Measurements from ENCODE around the gene NLRP12. TPM values are rescaled to one million over a fixed set of nuclear protein-coding genes. Genes with fewer than 3 reads are reported as not detected.

NLRP12 gene
- total RNA-seq, 1 donor from 2014 or later, result not detected

GRCh38 chr19:53809518-53810186, 14.5 kb downstream of the NLRP12 start:
- TF ChIP-seq CTCF (IDR thresholded peaks at IDR 0.05) (peak; percentile 50), EZH2 (IDR thresholded peaks at IDR 0.05) (no peak)
- H3K27me3 Mint-ChIP-seq (ENCODE audit: insufficient read depth, low read depth), result peaks cover 8% of the 10 kb centered on the region
- H3K27ac Mint-ChIP-seq, result no peak overlapping the region
- H3K4me2 ChIP-seq, result no peak overlapping the region
- H2AFZ ChIP-seq (replicated peaks), result no peak overlapping the region
- H4K20me1 ChIP-seq (ENCODE audit: low read depth), result no peaks in the 10 kb centered on the region
- no peaks in the 10 kb centered on the region for H3K4me1 Mint-ChIP-seq
- no peak overlapping the region for H3K4me3 ChIP-seq
- H3K4me3 Mint-ChIP-seq, result no peak overlapping the region
- no peaks in the 10 kb centered on the region for H3K79me2 ChIP-seq (ENCODE audit: low read depth)
- no peak overlapping the region for H3K9ac ChIP-seq
- peak; percentile 50 for DNase-seq (ENCODE audit: low spot score)
- no peak overlapping the region for H3K27ac ChIP-seq
- no peaks in the 10 kb centered on the region for H3K36me3 Mint-ChIP-seq
- no peaks in the 10 kb centered on the region for H3K36me3 ChIP-seq
- H3K9me3 ChIP-seq (ENCODE audit: low read depth), result no peaks in the 10 kb centered on the region
- H3K9me3 Mint-ChIP-seq, result no peaks in the 10 kb centered on the region
- no peaks in the 10 kb centered on the region for H3K4me1 ChIP-seq
- no peaks in the 10 kb centered on the region for H3K27me3 ChIP-seq
- H3F3A ChIP-seq (ENCODE audit: low read depth), result peaks cover 6% of the 10 kb centered on the region

- TF ChIP-seq EZH2 (IDR thresholded peaks at IDR 0.05), result no peak
- peak; percentile 68 for TF ChIP-seq CTCF (IDR thresholded peaks at IDR 0.05)
Observed at GRCh38 chr19:53808710-53809125, 15.4 kb downstream of the NLRP12 start.

GRCh38 chr19:53801257-53801656, 22.9 kb downstream of the NLRP12 start:
- H4K20me1 ChIP-seq (ENCODE audit: low read depth), result no peaks in the 10 kb centered on the region
- H3F3A ChIP-seq (ENCODE audit: low read depth), result no peaks in the 10 kb centered on the region
- no peak overlapping the region for H3K4me2 ChIP-seq
- Mint-ChIP-seq H3K9me3 (no peaks in the 10 kb centered on the region), H3K27ac (no peak overlapping the region), H3K27me3 (ENCODE audit: insufficient read depth, low read depth) (peaks cover 3% of the 10 kb centered on the region), H3K4me3 (no peak overlapping the region), H3K4me1 (no peaks in the 10 kb centered on the region), H3K36me3 (no peaks in the 10 kb centered on the region)
- no peak overlapping the region for H3K9ac ChIP-seq
- DNase-seq (ENCODE audit: low spot score), result no peak
- no peaks in the 10 kb centered on the region for H3K36me3 ChIP-seq
- H3K27me3 ChIP-seq, result no peaks in the 10 kb centered on the region
- H3K27ac ChIP-seq, result no peak overlapping the region
- no peaks in the 10 kb centered on the region for H3K79me2 ChIP-seq (ENCODE audit: low read depth)
- TF ChIP-seq EZH2 (IDR thresholded peaks at IDR 0.05) (no peak), EZH2phosphoT487 (IDR thresholded peaks at IDR 0.05) (no peak), CTCF (IDR thresholded peaks at IDR 0.05) (no peak)
- no peaks in the 10 kb centered on the region for H3K9me3 ChIP-seq (ENCODE audit: low read depth)
- H3K4me3 ChIP-seq, result no peak overlapping the region
- no peaks in the 10 kb centered on the region for H3K4me1 ChIP-seq
- H2AFZ ChIP-seq (replicated peaks), result no peak overlapping the region

More at GRCh38 chr19:53808710-53809125, 15.4 kb downstream of the NLRP12 start:
- H3K27me3 ChIP-seq, result no peaks in the 10 kb centered on the region
- H3K27ac ChIP-seq, result no peak overlapping the region
- H3K36me3 ChIP-seq, result no peaks in the 10 kb centered on the region
- Mint-ChIP-seq H3K27me3 (ENCODE audit: insufficient read depth, low read depth) (peaks cover 8% of the 10 kb centered on the region), H3K27ac (no peak overlapping the region), H3K4me1 (no peaks in the 10 kb centered on the region), H3K4me3 (no peak overlapping the region), H3K9me3 (no peaks in the 10 kb centered on the region), H3K36me3 (no peaks in the 10 kb centered on the region)
- H3K9ac ChIP-seq, result no peak overlapping the region
- H3K79me2 ChIP-seq (ENCODE audit: low read depth), result no peaks in the 10 kb centered on the region
- H3K4me1 ChIP-seq, result no peaks in the 10 kb centered on the region
- H3F3A ChIP-seq (ENCODE audit: low read depth), result peaks cover 6% of the 10 kb centered on the region
- no peaks in the 10 kb centered on the region for H3K9me3 ChIP-seq (ENCODE audit: low read depth)
- peak; percentile 68 for DNase-seq (ENCODE audit: low spot score)
- H4K20me1 ChIP-seq (ENCODE audit: low read depth), result no peaks in the 10 kb centered on the region
- H3K4me3 ChIP-seq, result no peak overlapping the region
- H3K4me2 ChIP-seq, result no peak overlapping the region
- no peak overlapping the region for H2AFZ ChIP-seq (replicated peaks)
